Measurements from ENCODE around the gene DUSP16. TPM values are rescaled to one million over a fixed set of nuclear protein-coding genes. Genes with fewer than 3 reads are reported as not detected.
"Not testable (repeated sequence)": the region's sequence is repeated elsewhere in the genome, so short reads cannot be mapped to it uniquely, and the experiment has no call there.

Gene DUSP16
- total RNA-seq, 2 donors from 2014 or later: 105 to 129 TPM

DNA sequence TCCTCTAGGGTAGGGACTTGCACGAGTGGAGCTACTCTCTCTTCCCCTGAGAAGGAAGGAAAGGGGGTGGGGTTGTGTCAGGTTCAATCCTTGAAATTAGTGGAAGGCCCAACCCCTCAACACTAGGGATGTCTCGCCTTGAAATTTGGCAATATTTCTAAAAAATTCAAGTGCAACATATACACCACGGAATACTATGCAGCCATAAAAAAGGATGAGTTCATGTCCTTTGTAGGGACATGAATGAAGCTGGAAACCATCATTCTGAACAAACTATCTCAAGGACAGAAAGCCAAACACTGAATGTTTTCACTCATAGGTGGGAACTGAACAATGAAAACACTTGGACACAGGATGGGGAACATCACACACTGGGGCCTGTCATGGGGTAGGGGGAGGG, 33.9 kb upstream of the DUSP16 start:
- ATAC-seq (replicated peaks in 1 of 2); H3K36me3 Mint-ChIP-seq (ENCODE audit: insufficient read depth in 2 of 2); DNase-seq; H3K9me3 Mint-ChIP-seq; H3K27ac Mint-ChIP-seq; H3K27me3 Mint-ChIP-seq (ENCODE audit: low read depth); H3K4me1 Mint-ChIP-seq (ENCODE audit: low read depth); H3K4me3 Mint-ChIP-seq: not testable (repeated sequence)

DNA sequence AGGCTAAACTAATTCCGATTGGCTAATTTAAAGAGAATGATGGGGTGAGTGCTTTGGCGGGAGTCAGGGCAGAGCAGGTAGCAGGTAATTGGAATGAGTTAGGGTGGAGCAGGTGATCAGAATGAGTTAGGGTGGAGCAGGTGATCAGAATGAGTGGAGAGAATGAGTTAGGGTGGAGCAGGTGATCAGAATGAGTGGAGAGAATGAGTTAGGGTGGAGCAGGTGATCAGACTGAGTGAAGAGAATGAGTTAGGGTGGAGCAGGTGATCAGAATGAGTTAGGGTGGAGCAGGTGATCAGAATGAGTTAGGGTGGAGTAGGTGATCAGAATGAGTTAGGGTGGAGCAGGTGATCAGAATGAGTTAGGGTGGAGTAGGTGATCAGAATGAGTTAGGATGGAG, 33.3 kb upstream of the DUSP16 start:
- H3K4me1 Mint-ChIP-seq (ENCODE audit: low read depth); H3K9me3 Mint-ChIP-seq; H3K4me3 Mint-ChIP-seq; H3K36me3 Mint-ChIP-seq (ENCODE audit: insufficient read depth in 2 of 2); H3K27ac Mint-ChIP-seq; DNase-seq; H3K27me3 Mint-ChIP-seq (ENCODE audit: low read depth); ATAC-seq (replicated peaks in 1 of 2): not testable (repeated sequence)

DNA sequence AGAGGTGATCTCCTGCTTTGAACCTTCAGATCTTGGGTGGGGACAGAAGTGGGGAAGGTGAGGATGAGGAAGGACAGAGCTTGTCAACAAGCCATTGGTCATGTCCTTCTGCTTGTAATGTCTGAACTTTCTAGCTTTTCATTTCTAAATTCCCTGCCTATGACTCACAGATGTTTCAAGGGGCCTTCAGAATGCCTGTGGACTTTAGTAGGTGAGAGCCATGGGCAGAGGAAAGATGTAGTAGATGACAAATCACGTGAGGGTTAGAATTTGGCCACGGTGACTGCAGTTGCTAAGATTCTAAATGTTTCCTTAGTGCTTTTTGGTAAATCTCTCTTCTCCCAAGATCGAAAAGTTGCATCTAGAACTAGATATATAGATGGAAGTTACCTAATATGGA, 30.3 kb upstream of the DUSP16 start:
- ATAC-seq (replicated peaks in 1 of 2): no peak
- H3K4me1 Mint-ChIP-seq (ENCODE audit: low read depth): peaks cover 6% of the 10 kb centered on the region
- DNase-seq: no peak
- H3K36me3 Mint-ChIP-seq (ENCODE audit: insufficient read depth in 2 of 2): peaks cover 2 to 4% of the 10 kb centered on the region in 2 donors
- H3K27ac Mint-ChIP-seq: no peak overlapping the region
- no peak overlapping the region for H3K4me3 Mint-ChIP-seq
- H3K9me3 Mint-ChIP-seq: peaks cover 2 to 4% of the 10 kb centered on the region in 2 donors
- peaks cover 17% of the 10 kb centered on the region for H3K27me3 Mint-ChIP-seq (ENCODE audit: low read depth)

DNA sequence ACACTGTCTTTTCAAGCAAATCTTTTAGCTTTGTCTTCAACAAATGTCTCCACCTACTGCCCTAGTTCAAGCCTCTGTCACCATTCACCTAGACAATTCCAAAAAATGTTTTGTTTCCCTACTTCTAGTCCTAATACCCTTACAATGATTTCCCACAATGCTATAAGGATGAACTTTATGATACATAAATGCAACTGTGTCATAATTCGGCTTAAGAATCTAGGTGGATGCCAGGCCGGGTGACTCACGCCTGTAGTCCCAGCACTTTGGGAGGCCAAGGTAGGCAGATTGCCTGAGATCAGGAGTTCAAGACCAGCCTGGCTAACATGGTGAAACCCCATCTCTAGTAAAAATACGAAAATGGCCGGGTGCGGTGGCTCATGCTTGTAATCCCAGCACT, 28.3 kb upstream of the DUSP16 start:
- Mint-ChIP-seq H3K4me1 (ENCODE audit: low read depth) (peaks cover 15% of the 10 kb centered on the region), H3K4me3 (no peak overlapping the region), H3K9me3 (peaks cover 2 to 4% of the 10 kb centered on the region in 2 donors), H3K27ac (no peak overlapping the region), H3K27me3 (ENCODE audit: low read depth) (peaks cover 17% of the 10 kb centered on the region), H3K36me3 (ENCODE audit: insufficient read depth in 2 of 2) (peaks cover 2 to 4% of the 10 kb centered on the region in 2 donors)
- no peak for ATAC-seq (replicated peaks in 1 of 2)
- no peak for DNase-seq

DNA sequence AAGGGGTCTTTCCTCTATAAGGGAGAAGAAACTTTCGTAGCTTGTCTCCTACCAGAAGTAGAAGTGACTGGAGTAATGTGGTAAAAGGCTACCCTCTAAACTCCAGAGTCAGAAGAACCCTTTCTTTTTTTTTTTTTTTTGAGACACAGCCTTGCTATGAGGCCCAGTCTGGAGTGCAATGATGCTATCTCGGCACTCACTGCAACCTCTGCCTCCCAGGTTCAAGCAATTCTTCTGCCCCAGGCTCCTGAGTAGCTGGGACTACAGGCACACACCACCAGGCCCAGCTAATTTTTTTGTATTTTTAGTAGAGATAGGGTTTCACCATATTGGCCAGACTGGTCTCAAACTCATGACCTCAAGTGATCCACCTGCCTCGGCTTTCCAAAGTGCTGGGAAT, 25.8 kb upstream of the DUSP16 start:
- H3K27ac Mint-ChIP-seq; H3K36me3 Mint-ChIP-seq (ENCODE audit: insufficient read depth in 2 of 2); ATAC-seq (replicated peaks in 1 of 2); DNase-seq; H3K9me3 Mint-ChIP-seq; H3K4me3 Mint-ChIP-seq: not testable (repeated sequence)
- Mint-ChIP-seq H3K27me3 (ENCODE audit: low read depth) (peaks cover 23% of the 10 kb centered on the region), H3K4me1 (ENCODE audit: low read depth) (peaks cover 40% of the 10 kb centered on the region)

DNA sequence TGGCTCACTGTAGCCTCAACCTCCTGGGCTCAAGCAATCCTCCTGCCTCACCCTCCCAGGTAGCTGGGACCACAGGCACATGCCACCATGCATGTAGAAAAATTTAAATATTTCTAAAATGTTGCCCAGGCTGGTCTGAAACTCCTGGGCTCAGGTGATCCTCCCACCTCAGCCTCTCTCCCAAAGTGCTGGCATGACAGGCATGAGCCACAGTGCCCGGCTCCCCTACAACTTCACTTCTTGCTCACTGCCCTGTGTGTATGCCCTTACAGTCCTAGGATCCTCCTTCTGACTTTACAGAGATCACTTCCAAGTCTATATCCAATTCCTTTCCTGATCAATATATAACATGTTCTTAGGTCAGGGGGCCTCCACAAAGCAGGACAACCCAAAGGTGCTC, 25.2 kb upstream of the DUSP16 start:
- DNase-seq (no peak), ATAC-seq (replicated peaks in 1 of 2) (no peak)
- peaks cover 2 to 3% of the 10 kb centered on the region in 2 donors for H3K36me3 Mint-ChIP-seq (ENCODE audit: insufficient read depth in 2 of 2)
- H3K27ac Mint-ChIP-seq: no peak overlapping the region
- H3K4me3 Mint-ChIP-seq: no peak overlapping the region
- H3K9me3 Mint-ChIP-seq: peaks cover 4% of the 10 kb centered on the region in 2 donors
- H3K27me3 Mint-ChIP-seq (ENCODE audit: low read depth): peaks cover 23% of the 10 kb centered on the region
- H3K4me1 Mint-ChIP-seq (ENCODE audit: low read depth): peaks cover 43% of the 10 kb centered on the region

DNA sequence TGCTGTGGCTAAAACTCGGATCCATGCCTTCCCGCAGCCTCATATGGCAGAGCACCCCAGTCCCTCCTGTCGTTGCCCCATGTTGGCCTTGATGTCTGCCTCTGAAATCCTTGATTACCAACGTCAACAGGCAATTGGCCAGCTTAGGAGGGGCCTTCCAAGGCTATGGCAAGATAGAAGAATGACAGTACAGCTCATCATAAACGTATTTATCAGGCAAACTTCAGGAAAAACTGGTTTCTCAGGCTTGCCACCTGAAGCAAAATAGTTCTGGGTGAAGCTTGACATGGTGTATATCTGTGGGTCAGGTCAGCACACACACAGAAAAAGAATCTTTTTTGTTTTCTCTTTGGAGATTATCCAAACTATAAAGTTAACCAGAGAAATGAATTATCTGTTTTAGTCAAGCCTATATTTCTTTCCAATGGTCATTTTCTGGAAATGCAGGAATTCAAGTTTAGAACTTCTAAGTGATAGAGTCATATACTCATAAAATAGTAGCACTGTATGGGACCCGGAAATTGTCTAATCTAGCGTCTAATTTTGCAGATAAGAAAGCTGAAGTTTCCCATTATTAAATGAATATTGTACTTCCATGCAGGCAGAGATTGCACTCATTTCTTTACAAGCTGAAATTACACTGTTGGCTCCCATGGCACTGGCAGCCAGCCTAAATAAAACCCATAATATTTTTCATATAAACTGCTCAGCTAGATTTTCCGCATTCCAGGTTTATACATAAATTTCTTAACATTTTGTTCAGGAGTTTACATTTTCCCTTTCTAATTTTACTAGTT, 24.4 kb upstream of the DUSP16 start:
- Mint-ChIP-seq H3K4me1 (ENCODE audit: low read depth) (peaks cover 48% of the 10 kb centered on the region), H3K4me3 (no peak overlapping the region), H3K9me3 (peaks cover 2 to 4% of the 10 kb centered on the region in 2 donors), H3K36me3 (ENCODE audit: insufficient read depth in 2 of 2) (peaks cover 2 to 3% of the 10 kb centered on the region in 2 donors), H3K27me3 (ENCODE audit: low read depth) (peaks cover 23% of the 10 kb centered on the region), H3K27ac (no peak overlapping the region)
- DNase-seq: no peak
- ATAC-seq (replicated peaks in 1 of 2): no peak

DNA sequence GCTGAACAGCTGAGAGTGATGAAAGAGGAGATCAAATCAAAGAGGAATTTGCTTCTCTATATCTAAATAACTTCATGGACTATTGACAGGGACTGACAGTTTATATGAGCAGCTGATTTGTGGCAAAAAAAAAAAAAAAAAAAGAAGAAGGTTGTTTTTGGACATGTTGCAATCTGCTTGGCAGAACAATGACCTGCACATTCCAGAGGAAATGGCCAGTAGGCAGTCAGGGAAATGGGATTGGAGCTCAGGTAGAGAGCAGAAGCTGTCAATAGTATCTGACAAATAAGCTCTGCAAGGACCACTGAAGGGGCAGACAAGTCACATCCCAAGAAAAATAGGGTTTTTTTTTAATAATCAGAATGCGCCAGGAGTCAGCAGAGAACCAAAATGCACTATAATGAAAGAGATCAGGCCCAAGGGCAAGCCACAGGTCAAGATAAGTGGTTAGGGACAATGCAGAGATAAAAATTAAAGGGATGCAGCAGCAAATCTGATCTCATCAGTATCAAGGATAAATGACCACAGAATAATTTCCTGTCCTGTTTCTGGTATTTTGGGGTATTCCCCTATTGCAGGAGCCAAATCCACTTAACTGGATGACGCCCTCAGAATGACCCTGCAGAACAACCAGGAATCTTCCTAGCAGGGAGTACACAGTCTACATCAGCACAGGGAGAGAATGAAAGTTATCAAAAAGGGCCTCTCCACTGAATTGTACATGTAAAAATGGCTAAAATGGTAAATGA, 22.6 kb upstream of the DUSP16 start:
- DNase-seq (no peak), ATAC-seq (replicated peaks in 1 of 2) (no peak)
- H3K4me3 Mint-ChIP-seq: peak overlapping the region; percentile 7 to 39
- H3K27me3 Mint-ChIP-seq (ENCODE audit: low read depth): peaks cover 23% of the 10 kb centered on the region
- peaks cover 2 to 3% of the 10 kb centered on the region in 2 donors for H3K36me3 Mint-ChIP-seq (ENCODE audit: insufficient read depth in 2 of 2)
- no peak overlapping the region for H3K27ac Mint-ChIP-seq
- peaks cover 2 to 4% of the 10 kb centered on the region in 2 donors for H3K9me3 Mint-ChIP-seq
- H3K4me1 Mint-ChIP-seq (ENCODE audit: low read depth): peaks cover 54% of the 10 kb centered on the region

DNA sequence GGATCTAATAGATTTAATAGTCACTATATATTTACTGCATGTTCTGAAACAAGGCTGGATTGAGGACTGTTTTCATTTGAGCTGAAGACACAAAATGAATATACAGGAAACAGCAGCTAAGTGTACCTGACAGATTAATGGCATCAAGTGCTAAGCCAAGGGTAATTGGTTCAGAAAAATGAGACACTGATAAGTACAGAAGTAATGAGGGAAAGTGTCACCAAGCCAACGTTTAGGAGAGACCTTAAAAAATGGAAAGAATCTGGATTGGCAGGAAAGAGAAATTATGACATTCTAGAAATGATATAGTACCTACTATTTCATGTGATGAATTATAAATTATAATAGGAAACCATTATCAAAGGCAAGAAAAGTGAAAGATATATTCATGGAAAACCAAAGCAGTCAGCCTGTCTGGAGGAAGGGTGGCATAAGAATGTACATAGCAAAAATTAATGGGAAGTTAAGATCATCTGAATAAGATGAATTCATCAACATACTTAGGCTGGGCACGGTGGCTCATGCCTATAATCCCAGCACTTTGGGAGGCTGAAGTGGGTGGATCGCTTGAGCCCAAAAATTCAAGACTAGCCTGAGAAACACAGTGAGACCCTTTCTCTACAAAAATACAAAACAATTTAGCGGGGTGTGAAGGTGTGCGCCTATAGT, 21.0 kb upstream of the DUSP16 start:
- Mint-ChIP-seq H3K4me1 (ENCODE audit: low read depth) (peaks cover 54% of the 10 kb centered on the region), H3K4me3 (peak overlapping the region; percentile 30 to 70), H3K36me3 (ENCODE audit: insufficient read depth in 2 of 2) (no peaks in the 10 kb centered on the region), H3K9me3 (peaks cover 0 to 2% of the 10 kb centered on the region in 2 donors), H3K27ac (peak overlapping the region; percentile 69), H3K27me3 (ENCODE audit: low read depth) (peaks cover 7% of the 10 kb centered on the region)
- ATAC-seq (replicated peaks in 1 of 2) (no peak), DNase-seq (no peak)

DNA sequence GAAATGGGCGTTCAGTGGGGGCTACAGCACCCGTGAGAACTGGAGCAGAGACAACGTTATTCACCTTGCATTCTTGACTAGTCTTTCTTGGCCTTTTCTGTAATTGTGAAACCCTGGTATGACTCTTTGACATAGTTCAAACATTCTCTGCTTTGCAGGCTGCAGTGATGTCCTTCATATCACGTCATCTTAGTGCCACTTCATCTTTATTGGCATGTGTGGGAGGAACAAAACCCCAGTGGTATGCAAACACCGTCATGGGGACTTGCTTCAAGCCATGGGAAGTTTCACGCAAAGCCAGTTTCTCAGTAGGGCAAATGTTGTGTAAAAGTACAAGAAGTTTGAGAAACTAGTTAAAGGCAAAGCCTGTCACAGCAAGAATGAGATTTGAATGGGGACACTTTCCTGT, 20.2 kb upstream of the DUSP16 start:
- H3K4me1 Mint-ChIP-seq (ENCODE audit: low read depth): peaks cover 59% of the 10 kb centered on the region
- ATAC-seq (replicated peaks in 1 of 2): peak; percentile 94 to 95

DNA sequence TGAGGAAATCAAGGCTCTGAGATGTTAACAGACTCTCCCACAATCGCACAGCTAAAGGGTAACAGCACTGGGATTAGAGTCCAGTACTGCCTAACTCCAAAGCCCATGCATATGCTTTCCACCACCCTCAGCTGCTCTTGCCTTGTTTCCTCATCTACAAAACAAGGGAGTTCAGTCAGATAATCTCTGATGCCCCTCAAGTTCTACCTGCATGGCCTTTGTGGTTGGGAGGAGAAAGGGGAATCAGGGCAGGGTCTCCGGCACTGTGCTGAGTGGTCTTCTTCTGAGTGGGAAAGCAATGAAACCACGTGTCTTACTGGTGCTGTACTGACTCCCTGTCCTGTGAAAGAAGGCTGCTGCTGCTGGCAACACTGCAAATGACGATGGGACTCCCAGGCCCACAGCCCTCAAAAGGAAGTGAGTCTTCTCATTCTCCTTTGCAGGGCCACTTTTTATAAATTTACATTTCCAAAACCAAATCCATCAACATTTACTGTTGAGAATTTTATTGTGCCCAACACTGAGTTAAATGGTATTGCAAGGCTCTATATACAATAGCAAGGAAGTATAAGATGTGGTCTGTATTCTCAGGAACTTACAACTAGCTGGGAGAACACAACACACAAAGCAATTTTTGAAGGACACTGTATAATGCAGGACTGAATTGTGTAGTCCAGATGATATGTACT, 19.7 kb upstream of the DUSP16 start:
- Mint-ChIP-seq H3K27me3 (ENCODE audit: low read depth) (peaks cover 7% of the 10 kb centered on the region), H3K4me1 (ENCODE audit: low read depth) (peaks cover 64% of the 10 kb centered on the region), H3K36me3 (ENCODE audit: insufficient read depth in 2 of 2) (no peaks in the 10 kb centered on the region), H3K9me3 (peaks cover 0 to 2% of the 10 kb centered on the region in 2 donors), H3K4me3 (peak overlapping the region; percentile 30 to 70), H3K27ac (peak overlapping the region; percentile 64)
- ATAC-seq (replicated peaks in 1 of 2): peak; percentile 15 to 37
- DNase-seq: peak; percentile 16 to 43

More for the DNA sequence above, 20.2 kb upstream of the DUSP16 start:
- Mint-ChIP-seq H3K9me3 (peaks cover 0 to 2% of the 10 kb centered on the region in 2 donors), H3K27me3 (ENCODE audit: low read depth) (peaks cover 7% of the 10 kb centered on the region), H3K4me3 (peak overlapping the region; percentile 30 to 70), H3K27ac (peak overlapping the region; percentile 69), H3K36me3 (ENCODE audit: insufficient read depth in 2 of 2) (no peaks in the 10 kb centered on the region)
- peak; percentile 78 to 80 for DNase-seq

DNA sequence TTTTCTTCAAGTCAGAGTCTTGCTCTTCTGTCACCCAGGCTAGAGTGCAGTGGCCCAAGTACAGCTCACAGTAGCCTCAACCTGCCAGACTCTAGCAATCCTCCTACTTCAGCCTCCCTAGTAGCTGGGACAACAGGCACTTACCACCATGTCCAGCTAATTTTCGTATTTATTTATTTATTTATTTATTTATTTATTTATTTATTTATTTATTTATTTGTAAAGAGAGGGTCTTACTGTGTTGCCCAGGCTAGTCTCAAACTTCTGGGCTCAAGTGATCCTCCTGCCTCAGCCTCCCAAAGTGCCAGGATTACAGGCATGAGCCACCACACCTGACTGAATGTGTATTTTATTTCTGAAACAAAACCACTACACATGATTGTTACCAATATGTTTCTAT, 18.1 kb upstream of the DUSP16 start:
- not testable (repeated sequence) for H3K27me3 Mint-ChIP-seq (ENCODE audit: low read depth); H3K27ac Mint-ChIP-seq; H3K36me3 Mint-ChIP-seq (ENCODE audit: insufficient read depth in 2 of 2); H3K9me3 Mint-ChIP-seq; DNase-seq; ATAC-seq (replicated peaks in 1 of 2); H3K4me3 Mint-ChIP-seq
- peaks cover 58% of the 10 kb centered on the region for H3K4me1 Mint-ChIP-seq (ENCODE audit: low read depth)
